SU-DHL-6 (cell line): ENCODE results near the gene MMRN1.

Experiments
- H2AFZ ChIP-seq: fragments of 200-600 bp; sonication (generic); 2 replicates; pipeline ENCODE4 v1.6.1; 2014; ENCODE audit warnings: low read depth, mild to moderate bottlenecking, moderate library complexity, mixed read lengths, antibody characterized with exemption, low read length; ENCODE audit not compliant: severe bottlenecking
- H3F3A ChIP-seq: fragments of 200-600 bp; shearing (Covaris generic); 2 replicates; pipeline ENCODE4 v1.6.0; 2016; ENCODE audit warnings: antibody characterized with exemption, mild to moderate bottlenecking; ENCODE audit not compliant: insufficient read depth
- H3K27ac ChIP-seq: fragments of 200-600 bp; sonication (generic); 2 replicates; pipeline ENCODE4 v1.5.1; 2016; ENCODE audit warnings: low read depth, mild to moderate bottlenecking, low read length, moderate library complexity, mixed read lengths
- H3K27me3 ChIP-seq: fragments of 200-600 bp; sonication (generic), shearing (Covaris generic); 2 replicates; pipeline ENCODE4 v1.6.0; 2014; ENCODE audit warnings: mild to moderate bottlenecking, low read length
- H3K36me3 ChIP-seq: fragments of 200-600 bp; sonication (generic); 2 replicates; pipeline ENCODE4 v1.6.1; 2014; ENCODE audit warnings: mild to moderate bottlenecking, low read length, mixed read lengths
- H3K4me2 ChIP-seq: fragments of 300-600, 200-600 bp; shearing (Covaris generic), sonication (generic); 2 replicates; pipeline ENCODE4 v1.6.0; 2014; ENCODE audit warnings: low read length, low read depth, mild to moderate bottlenecking; ENCODE audit not compliant: poor library complexity, severe bottlenecking
- H3K4me3 ChIP-seq: fragments of 200-600 bp; sonication (generic); 2 replicates; pipeline ENCODE4 v1.5.1; 2014; ENCODE audit warnings: antibody characterized with exemption, low read length, mild to moderate bottlenecking, mixed read lengths; ENCODE audit not compliant: insufficient read depth, poor library complexity, severe bottlenecking
- H3K79me2 ChIP-seq: fragments of 200-600 bp; sonication (generic); 2 replicates; pipeline ENCODE4 v1.6.1; 2014; ENCODE audit warnings: mild to moderate bottlenecking, low read length, moderate library complexity; ENCODE audit not compliant: insufficient read depth
- H3K9ac ChIP-seq: fragments of 200-600 bp; sonication (generic); 2 replicates; pipeline ENCODE4 v1.7.0; 2014; ENCODE audit warnings: mild to moderate bottlenecking, low read length
- H3K9me2 ChIP-seq: fragments of 200-600 bp; sonication (generic); replicated peaks from 2 replicates; pipeline ENCODE4 v1.6.1; 2014; ENCODE audit warnings: low read length; ENCODE audit not compliant: insufficient read depth
- H3K9me3 ChIP-seq: fragments of 200-600 bp; sonication (generic); 2 replicates; pipeline ENCODE4 v1.6.1; 2014; ENCODE audit warnings: low read length, mixed read lengths; ENCODE audit not compliant: insufficient read depth
- H4K20me1 ChIP-seq: fragments of 200-600 bp; sonication (generic); 2 replicates; pipeline ENCODE4 v1.6.1; 2014; ENCODE audit warnings: low read depth, mild to moderate bottlenecking, antibody characterized with exemption, low read length, moderate library complexity, mixed read lengths
- EZH2phosphoT487 ChIP-seq: fragments of 200-600 bp; sonication (generic), shearing (Covaris generic); conservative IDR thresholded peaks from 2 replicates; pipeline ENCODE4 v1.6.1; 2018; ENCODE audit warnings: mild to moderate bottlenecking, antibody characterized with exemption, low read length, moderate library complexity, mixed read lengths
- TF ChIP-seq, protein P1 (sequence below): fragments of 200-600 bp; sonication (generic); IDR thresholded peaks from one replicate; pipeline ENCODE4 v1.5.1; 2017; ENCODE audit warnings: antibody characterized with exemption, mild to moderate bottlenecking, low read length, moderate library complexity; ENCODE audit not compliant: insufficient read depth, poor library complexity, severe bottlenecking

The MMRN1 gene

DNA sequence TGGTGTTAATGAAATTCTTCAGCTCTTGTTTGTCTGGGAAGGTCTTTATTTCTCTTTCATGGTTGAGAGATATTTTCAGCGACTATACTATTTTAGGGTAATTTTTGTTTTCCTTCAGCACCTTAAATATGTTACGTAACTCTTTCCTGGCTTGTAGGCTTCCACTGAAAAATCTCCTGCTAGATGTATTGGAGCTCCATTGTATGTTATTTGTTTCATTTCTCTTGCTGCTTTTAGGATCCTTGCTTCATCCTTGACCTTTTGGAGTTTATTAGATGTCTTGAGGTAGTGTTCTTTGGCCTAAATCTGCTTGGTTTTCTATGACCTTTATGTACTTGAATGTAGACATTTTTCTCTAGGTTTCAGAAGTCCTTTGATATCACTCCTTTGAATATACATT is 93.6 kb downstream of the MMRN1 start:
- Histone ChIP-seq H3K36me3 (no peaks in the 10 kb centered on the region), H4K20me1 (no peaks in the 10 kb centered on the region), H3K9me2 (no peaks in the 10 kb centered on the region), H3F3A (no peaks in the 10 kb centered on the region), H3K79me2 (no peaks in the 10 kb centered on the region), H3K27ac (no peak overlapping the region), H3K9ac (no peak overlapping the region), H3K4me2 (no peak overlapping the region), H3K9me3 (no peaks in the 10 kb centered on the region), H3K4me3 (no peak overlapping the region), H3K27me3 (no peaks in the 10 kb centered on the region), H2AFZ (no peak overlapping the region)
- TF ChIP-seq, protein P1, sequence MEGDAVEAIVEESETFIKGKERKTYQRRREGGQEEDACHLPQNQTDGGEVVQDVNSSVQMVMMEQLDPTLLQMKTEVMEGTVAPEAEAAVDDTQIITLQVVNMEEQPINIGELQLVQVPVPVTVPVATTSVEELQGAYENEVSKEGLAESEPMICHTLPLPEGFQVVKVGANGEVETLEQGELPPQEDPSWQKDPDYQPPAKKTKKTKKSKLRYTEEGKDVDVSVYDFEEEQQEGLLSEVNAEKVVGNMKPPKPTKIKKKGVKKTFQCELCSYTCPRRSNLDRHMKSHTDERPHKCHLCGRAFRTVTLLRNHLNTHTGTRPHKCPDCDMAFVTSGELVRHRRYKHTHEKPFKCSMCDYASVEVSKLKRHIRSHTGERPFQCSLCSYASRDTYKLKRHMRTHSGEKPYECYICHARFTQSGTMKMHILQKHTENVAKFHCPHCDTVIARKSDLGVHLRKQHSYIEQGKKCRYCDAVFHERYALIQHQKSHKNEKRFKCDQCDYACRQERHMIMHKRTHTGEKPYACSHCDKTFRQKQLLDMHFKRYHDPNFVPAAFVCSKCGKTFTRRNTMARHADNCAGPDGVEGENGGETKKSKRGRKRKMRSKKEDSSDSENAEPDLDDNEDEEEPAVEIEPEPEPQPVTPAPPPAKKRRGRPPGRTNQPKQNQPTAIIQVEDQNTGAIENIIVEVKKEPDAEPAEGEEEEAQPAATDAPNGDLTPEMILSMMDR = no peak
- TF ChIP-seq EZH2phosphoT487 = no peak

DNA sequence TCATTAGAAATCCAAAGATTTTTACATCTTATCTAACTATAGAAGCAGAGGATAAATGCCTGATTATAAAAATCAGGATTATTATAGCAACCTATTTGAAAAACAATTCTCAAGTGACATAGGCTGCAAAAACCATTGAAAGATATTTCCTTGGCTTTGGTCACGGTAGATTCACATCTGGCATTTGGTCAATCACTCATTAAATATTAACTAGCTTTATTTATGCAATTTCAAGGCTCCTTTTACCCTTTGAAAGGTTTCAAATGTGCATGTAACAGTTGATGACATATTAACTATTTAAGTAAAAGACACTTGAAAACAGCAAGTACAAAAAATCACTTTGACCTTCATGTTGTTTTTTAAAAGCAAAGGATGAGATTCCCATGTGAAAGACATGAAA is 98.1 kb downstream of the MMRN1 start:
- H3K9ac ChIP-seq = no peak overlapping the region
- H3K9me3 ChIP-seq = no peaks in the 10 kb centered on the region
- no peaks in the 10 kb centered on the region for H3K27me3 ChIP-seq
- TF ChIP-seq, protein P1 = no peak
- no peak for TF ChIP-seq EZH2phosphoT487
- H3K79me2 ChIP-seq = no peaks in the 10 kb centered on the region
- H3K36me3 ChIP-seq = no peaks in the 10 kb centered on the region
- H2AFZ ChIP-seq = no peak overlapping the region
- no peak overlapping the region for H3K27ac ChIP-seq
- no peaks in the 10 kb centered on the region for H3F3A ChIP-seq
- no peaks in the 10 kb centered on the region for H3K9me2 ChIP-seq
- H4K20me1 ChIP-seq = no peaks in the 10 kb centered on the region
- H3K4me2 ChIP-seq = no peak overlapping the region
- no peak overlapping the region for H3K4me3 ChIP-seq

DNA sequence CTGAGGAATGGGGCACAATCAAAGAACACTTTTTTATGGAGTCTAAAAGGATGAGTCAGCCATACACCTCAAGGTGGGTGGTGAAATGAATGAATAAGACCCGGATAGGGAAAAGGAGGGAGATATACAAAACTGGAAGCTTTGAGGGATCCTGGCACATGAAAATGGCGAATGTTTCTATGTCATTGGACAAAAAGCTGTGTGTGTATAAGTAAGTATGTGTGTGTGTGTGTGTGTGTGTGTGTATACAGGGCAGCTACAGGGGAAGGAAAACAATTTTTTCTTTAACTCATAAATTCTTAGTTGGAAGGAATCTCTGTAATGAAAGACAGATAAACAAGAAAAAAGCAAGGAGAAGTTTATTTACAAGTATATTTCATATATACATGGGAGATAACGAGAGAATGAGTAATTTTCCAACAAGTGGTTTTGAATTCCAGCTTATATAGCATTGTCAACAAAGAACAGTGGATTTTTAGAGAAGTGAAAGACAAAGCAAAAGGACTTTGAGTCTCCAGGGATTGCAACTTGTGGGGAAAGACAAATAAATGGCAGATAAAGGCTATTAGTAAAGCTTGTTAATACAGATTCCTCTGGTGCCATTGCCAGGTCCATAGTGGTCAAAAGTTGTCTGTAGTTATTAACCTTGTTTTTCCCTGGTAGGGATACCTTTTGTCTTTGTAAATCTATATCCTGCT is 99.7 kb downstream of the MMRN1 start:
- no peaks in the 10 kb centered on the region for H3K9me3 ChIP-seq
- no peak overlapping the region for H3K4me3 ChIP-seq
- no peak overlapping the region for H3K27ac ChIP-seq
- H3K27me3 ChIP-seq = no peaks in the 10 kb centered on the region
- H4K20me1 ChIP-seq = no peaks in the 10 kb centered on the region
- H3K36me3 ChIP-seq = no peaks in the 10 kb centered on the region
- no peaks in the 10 kb centered on the region for H3K9me2 ChIP-seq
- no peaks in the 10 kb centered on the region for H3K79me2 ChIP-seq
- H2AFZ ChIP-seq = no peak overlapping the region
- TF ChIP-seq, protein P1 = no peak
- no peak for TF ChIP-seq EZH2phosphoT487
- H3K9ac ChIP-seq = no peak overlapping the region
- H3K4me2 ChIP-seq = no peak overlapping the region
- H3F3A ChIP-seq = no peaks in the 10 kb centered on the region
